LNCaP clone FGC (cell line): ENCODE measurements around the gene PHACTR3.

ENCODE experiments used
- DNase-seq: peaks from one replicate; pipeline ENCODE4 v3.0.0-alpha.2; 2011; ENCODE audit warnings: low read depth
- H3K4me3 ChIP-seq: 2 replicates; pipeline ENCODE4 v1.5.1; 2011; ENCODE audit warnings: mild to moderate bottlenecking, low read depth, low read length, control low read depth
- TF ChIP-seq, protein P1 (sequence below): IDR thresholded peaks from 2 replicates; pipeline ENCODE4 v1.5.1; 2012; ENCODE audit warnings: mild to moderate bottlenecking; ENCODE audit not compliant: control insufficient read depth, insufficient read depth; ENCODE audit errors: extremely low read depth

Gene PHACTR3

DNA sequence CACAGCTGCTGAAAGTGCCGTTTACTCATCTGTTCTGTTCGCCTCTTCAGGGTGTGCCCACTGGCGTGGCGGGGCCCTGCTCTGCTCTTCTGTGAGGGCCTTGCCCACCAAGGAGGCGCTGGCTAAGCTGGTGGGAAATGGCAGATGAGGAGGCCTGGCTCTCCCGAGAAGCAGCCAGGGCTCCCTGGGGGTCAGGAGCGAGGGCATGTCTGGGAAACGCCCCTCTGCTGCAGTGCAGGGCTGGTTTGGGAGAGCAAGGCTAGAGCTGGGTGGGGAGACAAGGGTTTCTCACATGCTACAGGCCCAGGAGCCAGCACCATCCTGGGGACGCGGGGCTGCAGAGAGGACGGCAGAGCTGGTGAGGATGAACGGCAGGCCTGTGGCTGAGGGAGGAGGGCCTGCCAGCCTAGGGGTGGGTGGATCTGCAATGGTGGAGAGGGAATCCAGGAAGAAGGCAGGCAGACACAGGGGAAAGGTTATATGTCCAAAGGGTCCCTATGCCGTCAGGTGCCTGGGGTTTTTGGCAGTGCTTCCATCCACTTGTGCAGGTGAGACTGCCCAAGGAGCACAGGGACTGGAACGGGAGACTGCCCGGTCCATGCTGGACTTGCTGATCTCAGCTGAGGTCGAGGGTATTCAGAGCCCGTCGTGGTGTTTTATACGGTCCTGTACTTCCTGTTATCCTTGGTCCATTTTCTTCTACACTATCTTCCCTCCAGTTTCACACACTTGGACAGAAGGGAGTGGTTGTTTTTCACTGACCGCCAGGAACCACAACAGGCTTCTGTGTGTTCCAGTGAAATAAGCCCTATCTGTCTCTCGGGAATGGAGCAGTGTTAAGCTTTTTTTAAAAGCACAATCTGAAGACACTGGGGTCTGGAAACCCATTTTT, 209.9 kb downstream of the PHACTR3 start:
- no peak overlapping the region for H3K4me3 ChIP-seq
- no peak for DNase-seq
- TF ChIP-seq, protein P1, sequence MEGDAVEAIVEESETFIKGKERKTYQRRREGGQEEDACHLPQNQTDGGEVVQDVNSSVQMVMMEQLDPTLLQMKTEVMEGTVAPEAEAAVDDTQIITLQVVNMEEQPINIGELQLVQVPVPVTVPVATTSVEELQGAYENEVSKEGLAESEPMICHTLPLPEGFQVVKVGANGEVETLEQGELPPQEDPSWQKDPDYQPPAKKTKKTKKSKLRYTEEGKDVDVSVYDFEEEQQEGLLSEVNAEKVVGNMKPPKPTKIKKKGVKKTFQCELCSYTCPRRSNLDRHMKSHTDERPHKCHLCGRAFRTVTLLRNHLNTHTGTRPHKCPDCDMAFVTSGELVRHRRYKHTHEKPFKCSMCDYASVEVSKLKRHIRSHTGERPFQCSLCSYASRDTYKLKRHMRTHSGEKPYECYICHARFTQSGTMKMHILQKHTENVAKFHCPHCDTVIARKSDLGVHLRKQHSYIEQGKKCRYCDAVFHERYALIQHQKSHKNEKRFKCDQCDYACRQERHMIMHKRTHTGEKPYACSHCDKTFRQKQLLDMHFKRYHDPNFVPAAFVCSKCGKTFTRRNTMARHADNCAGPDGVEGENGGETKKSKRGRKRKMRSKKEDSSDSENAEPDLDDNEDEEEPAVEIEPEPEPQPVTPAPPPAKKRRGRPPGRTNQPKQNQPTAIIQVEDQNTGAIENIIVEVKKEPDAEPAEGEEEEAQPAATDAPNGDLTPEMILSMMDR = no peak

DNA sequence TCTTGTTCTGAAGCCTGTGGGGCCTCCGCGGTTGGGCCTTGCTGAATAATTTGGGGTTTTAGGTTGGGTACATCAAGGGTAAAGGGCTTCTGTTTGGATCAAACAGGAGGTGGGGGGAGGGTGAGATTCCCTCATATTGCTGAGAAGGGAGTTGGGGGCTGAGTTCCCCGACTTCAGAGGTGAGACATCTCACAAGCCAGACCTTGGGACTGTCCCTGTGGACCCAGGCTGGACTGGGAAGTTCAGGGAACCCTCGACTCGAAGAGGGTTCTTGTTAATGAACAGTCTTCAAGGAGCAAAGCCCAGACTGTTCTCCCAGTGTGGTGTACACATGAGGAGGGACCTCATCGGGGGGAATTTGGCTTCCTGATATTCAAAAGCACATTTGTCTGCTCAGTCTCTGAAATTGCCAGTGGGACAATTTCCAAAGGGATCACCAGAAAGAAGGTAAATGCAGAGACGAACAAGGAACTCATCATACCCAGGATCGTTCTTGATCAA, 210.6 kb downstream of the PHACTR3 start:
- no peak overlapping the region for H3K4me3 ChIP-seq
- DNase-seq = no peak
- TF ChIP-seq, protein P1 = no peak

DNA sequence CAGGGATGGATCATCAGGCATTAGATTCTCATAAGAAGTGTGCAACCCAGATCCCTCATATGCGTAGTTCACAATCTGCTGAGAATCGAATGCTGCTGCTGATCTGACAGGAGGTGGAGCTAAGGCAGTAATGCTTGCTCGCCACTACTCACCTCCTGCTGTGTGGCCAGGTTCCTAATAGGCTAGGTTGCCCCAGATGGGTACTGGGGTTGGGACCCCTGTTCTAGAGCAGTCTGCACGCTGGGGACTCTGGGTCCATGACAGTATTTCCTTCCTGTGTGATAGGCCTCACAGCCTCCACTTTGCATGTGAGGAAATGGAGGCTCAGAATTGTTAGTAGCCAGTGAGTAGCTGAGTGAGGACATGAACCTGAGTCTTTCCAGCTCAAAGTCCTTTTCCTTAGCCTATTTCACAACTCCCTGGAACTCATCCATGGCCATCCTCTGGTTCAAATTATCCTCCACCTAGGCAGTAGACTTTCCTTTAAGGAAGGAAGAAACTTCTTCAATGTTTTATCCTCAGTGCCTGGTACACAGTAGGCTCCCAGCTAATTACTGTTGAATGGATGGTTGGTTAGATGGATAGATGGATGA, 211.9 kb downstream of the PHACTR3 start:
- H3K4me3 ChIP-seq = no peak overlapping the region
- DNase-seq = no peak
- TF ChIP-seq, protein P1 = no peak

DNA sequence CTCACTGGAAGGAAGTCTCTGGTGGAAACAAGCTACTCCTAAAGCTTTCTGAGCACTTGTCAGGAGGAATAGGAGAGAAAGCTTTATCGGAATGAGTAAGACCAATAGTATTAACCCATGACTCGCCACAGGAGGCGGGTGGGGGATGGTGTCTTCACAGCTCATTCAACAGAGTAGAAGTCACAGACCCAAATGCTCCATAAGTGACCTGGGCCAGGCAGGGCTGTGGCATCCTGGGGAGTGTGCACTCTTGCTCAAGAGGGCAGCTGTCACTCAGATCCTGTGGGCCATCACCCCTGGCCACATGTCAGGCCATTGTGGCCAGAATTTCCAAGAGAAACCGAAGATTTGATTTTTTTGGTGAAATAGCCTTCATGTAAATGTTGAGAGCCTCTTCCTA, 213.1 kb downstream of the PHACTR3 start:
- no peak overlapping the region for H3K4me3 ChIP-seq
- TF ChIP-seq, protein P1 = no peak
- no peak for DNase-seq

DNA sequence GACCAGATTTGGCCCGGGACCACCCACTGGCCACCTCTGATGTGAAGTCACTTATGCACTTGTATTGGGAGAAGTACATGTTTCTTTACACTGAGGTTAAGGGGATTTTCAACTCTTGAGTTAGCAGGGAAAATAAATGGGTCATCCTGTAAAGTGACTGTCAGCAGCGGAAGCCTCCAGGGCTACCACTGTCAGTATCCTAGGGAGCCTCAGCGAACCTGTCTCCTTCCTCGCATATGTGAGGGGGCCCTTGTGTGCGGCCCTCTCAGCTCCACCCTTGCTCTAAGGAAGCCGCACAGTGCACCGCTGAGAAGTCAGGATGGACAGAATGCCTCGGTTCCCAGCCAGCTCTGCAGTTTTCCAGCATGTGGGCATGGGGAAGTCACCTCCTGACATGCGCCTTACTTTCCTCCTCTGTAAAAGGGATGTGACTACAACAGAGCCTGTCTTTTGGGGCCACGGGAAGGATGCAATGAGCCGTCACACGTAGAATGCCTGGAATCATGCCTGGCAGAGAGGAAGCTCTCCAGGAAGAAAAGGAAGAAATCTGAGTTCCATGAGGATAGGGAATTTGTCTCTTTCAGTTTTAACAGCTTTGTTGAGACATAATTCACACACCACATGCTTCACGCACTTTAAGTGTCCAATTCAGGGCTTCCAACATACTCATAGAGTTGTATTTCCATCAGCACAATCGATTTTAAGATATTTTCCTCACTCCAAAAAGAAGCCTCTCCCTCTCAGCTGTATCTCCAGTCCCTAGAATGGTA, 213.7 kb downstream of the PHACTR3 start:
- TF ChIP-seq, protein P1 = no peak
- H3K4me3 ChIP-seq = no peak overlapping the region
- DNase-seq = no peak

DNA sequence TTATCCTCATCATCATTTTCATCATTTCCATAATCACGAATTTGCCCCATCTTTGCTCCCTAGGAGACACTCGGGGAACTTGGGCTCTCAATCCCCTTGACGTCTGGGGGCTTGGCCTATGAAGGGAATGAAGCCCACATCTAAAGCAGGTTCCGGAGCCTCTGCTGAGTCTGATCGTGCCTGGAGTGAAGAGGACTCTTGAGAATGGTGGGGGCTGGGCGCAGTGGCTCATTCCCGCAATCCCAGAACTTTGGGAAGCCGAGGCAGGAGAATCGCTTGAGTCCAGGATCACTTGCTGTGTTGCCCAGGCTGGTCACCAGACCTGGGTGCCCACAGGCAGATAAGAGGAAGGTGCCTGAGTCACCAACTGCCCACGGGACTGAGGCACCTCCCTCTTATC, 214.6 kb downstream of the PHACTR3 start:
- TF ChIP-seq, protein P1 = no peak
- no peak overlapping the region for H3K4me3 ChIP-seq
- no peak for DNase-seq
